ENCODE data around the gene ZNF117. TPM values are rescaled to one million over a fixed set of nuclear protein-coding genes. Genes with fewer than 3 reads are reported as not detected.
A peak's percentile ranks its signal among the peaks of the same experiment; 100 is the strongest.

The ZNF117 gene
- total and polyA plus RNA-seq, 9 of the 15 experiments (the other 6 are each of a cell fraction or from before 2014, with no cell fraction given): 2.5 to 18.9 (median 14.1) TPM

- TF ChIP-seq CTCF (IDR thresholded peaks at IDR 0.05 in 2 of 3, conservative IDR thresholded peaks at IDR 0.05 in 1 of 3; ENCODE audit: insufficient read depth in 2 of 3, low read depth in 1 of 3, low read length in 3 of 3): no peak
- no peak for TF ChIP-seq HSF4 (CRISPR knock-in tag; IDR thresholded peaks at IDR 0.05; ENCODE audit: borderline replicate concordance)
- TF ChIP-seq HES1 (IDR thresholded peaks at IDR 0.05; ENCODE audit: low read depth): no peak
- no peak for TF ChIP-seq MEF2D (tag; conservative IDR thresholded peaks at IDR 0.05; ENCODE audit: low read depth)
- no peak for TF ChIP-seq KLF13 (tag; IDR thresholded peaks at IDR 0.05; ENCODE audit: borderline replicate concordance, low read depth)
- TF ChIP-seq MGA (IDR thresholded peaks at IDR 0.05): no peak
- no peak for TF ChIP-seq E2F5 (CRISPR knock-in tag; IDR thresholded peaks at IDR 0.05)
- TF ChIP-seq MAFF (IDR thresholded peaks at IDR 0.05; ENCODE audit: low read length): no peak
- TF ChIP-seq HOXB6 (CRISPR knock-in tag; IDR thresholded peaks at IDR 0.05; ENCODE audit: borderline replicate concordance): no peak
- TF ChIP-seq SMAD4 (CRISPR knock-in tag; conservative IDR thresholded peaks at IDR 0.05): peak; percentile 81
These were observed 15.5 kb upstream of the ZNF117 start, which contains the start of gene ERV3-1 (continued) for GRCh38 chr7:65006094-65006992.

Measured in K562 (cell line).